ENCODE measurements around the gene CHID1. TPM values are rescaled to one million over a fixed set of nuclear protein-coding genes. Genes with fewer than 3 reads are reported as not detected.

Gene CHID1
- total RNA-seq, 1 experiment from 2014 or later, result 38.5 TPM

DNA sequence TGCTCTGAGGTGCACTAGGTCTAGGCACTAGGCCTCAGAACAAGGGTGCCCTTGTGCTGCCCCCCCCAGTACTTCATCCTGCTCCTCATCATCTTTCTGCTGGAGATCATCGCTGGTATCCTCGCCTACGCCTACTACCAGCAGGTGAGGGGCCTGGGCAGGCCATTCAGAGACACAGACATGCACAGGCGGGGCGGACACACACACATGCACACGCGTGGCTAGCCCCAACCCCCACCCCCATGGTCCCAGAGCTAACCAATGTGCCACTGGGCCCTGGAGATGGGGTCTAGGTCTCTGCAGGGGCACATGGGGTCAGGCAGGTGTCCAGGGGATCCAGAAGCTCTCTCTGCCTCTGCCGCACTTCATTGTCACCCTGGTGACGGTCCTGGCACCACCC lies 73.9 kb downstream of the CHID1 start:
- no peak for DNase-seq (ENCODE audit: low read depth)

DNA sequence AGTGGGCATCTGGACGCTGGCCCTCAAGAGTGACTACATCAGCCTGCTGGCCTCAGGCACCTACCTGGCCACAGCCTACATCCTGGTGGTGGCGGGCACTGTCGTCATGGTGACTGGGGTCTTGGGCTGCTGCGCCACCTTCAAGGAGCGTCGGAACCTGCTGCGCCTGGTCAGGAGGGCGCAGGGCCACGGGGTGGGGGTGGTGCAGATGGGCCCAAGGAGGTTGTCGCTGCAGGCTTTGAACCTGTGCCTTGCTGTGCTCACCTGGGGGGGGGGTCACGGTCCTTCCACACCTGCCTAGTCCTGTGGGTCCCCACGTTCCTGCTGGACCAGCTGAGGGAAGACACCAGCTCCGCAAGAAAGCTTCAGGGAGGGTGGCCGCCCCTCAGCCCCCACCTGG lies 74.3 kb downstream of the CHID1 start:
- no peak for DNase-seq (ENCODE audit: low read depth)

DNA sequence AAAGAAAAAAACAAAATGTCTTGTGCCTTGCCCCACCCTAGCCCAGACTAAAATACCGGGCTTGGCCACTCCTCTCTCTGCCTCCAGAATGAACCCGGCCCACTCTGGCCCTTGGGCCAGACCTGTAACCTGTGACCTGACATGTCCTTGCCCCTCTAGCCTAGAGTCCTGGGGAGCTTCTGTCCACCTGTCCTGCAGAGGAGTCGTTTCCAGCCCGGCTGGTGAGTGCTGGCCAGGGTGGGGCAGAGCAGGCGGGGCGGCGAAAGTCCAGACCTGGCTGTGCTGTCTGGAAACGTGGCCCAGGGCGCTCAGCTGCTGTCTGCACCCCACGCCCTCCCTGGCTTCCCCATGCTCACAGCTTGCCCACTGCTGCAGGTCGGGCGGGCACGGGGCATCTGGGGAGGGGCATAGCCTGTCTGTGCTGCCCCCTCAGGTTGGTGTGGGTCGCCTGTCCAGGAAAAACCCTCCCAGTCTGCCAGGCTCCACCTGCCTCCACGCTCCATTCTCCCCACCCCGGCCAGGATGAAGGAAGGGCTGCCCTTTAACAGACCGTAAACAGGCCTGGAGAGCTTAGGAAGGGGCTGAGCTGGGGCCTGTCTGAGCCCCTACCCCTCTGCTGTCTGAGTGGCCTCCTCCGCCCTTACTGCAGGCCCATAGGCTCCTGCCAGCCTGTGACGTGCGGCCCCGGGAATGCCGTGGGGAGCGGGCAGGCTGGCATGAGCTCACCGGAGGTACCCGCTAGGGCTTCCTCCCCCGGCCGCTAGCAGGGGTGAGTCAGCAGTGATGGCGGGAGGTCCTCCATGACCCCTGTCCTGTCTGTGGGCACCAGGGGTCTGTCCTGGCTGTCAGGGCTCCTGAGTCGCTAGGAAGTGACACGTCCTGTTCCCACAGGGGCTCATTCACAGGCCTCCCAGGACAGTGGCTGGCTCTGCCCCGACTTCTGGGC lies 76.0 kb downstream of the CHID1 start:
- DNase-seq (ENCODE audit: low read depth), result peak; percentile 98

DNA sequence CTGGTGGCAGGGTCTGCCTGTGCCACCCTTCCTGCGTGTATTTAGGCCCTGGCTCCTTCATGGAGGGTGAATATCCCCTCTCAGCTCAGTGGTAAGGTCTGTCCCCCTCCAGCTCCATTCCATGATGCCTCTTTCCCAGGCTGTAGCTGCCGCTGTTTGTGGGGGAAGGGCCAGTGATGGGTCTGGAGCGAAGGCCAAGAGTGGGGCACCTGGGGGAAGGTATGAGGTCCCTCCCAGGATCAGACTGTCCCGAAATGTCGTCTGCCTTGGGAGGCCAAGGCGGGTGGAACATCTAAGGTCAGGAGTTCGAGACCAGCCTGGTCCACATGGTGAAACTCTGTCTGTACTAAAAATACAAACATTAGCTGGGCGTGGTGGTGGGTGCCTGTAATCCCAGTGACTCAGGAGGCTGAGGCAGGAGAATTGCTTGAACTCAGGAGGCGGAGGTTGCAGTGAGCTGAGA lies 76.7 kb downstream of the CHID1 start:
- DNase-seq (ENCODE audit: low read depth), result peak; percentile 53

DNA sequence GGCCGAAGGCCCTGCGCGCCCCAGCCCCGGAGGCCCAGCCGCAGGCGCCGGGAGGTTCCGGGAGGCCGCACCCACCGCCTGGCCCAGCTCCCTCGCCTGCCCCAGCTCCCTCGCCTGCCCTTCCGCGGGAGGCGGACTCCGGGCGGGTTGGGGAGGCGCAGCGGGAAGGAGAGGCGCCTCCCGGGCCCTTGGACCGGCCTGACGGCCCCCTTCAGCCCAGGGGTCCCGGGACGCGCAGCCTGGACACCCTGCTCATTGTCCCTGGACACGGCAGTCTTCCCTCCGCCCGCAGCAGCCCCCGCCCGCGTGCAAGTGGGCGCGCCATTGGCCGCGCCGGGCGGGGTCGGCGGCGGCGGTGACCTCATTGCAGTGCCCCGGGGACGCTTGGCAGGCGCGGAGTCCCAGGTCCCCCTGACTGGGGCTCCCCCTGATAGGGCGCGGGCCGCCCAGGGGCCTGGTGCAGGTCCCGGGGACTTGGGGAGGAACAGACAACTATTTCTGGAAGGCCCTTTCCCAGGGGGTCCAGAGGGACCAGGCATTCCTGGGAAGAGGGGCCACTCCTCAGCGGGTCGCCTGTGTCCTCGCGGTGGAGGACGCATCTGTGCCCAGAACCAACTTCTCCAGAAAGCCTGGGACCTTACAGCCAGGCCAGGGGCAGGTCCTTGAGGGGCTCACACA lies 77.4 kb downstream of the CHID1 start:
- DNase-seq (ENCODE audit: low read depth), result peak; percentile 72

DNA sequence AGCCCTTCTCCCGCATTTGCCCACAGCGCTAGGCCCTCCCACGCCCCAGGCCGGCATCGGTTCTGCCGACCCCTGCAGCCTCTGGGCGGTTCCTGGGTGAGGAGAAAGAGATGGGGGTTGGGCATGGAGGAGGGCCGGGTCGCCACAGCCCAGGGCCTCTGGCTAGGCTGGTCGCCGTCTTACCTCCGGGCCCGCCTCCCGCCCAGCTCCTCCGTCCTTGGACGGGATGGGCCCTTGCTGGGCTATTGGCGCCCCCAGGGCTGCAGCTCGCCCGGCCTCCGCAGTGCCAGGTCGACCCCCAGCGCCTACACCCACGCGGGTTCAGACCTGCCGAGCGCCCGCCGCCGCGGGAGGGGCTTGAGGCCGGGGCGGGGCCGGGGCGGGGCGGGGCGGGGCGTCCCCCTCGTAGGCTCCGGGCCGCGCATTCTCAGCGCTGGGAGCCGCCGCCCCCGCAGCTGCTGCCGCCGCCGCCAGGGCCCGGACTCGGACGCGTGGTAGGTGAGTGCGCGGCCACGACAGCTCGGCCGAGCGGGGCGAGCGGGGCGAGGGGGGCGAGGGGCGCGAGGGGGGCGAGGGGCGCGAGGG lies 78.0 kb downstream of the CHID1 start, which contains the start of gene CD151:
CD151 (plus strand) TSS at position 424 of the 585 bp plus-strand sequence. CDS start 3,118 bp downstream, outside the sequence.
- peak; percentile 79 for DNase-seq (ENCODE audit: low read depth)

DNA sequence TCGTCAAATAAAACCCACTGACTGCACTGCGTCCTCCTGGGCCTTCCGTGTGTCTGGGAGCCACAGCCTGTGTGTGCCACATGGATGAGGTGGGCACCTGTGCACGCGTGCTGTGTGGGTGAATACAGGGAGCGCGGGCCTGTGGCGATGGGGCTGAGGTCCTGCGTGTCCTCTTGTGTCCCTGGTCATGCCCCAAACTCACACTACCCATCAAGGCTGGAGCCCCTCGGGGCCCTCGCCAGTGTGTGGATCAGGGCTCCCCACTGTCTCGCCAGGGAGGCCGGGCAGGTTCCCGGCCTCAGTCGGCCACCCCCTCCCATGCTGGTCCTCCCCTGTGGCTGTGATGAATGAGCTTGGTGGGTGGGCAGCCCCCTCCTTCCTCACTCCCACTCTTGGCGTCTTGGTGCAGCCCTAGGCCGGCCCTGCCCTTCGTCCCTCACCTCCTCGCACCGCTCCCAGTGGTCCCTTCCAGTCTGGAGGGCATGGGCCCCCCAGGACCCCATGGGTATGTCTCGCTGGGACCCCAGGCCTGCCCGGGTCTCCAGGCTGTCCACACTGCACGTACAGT lies 78.6 kb downstream of the CHID1 start:
- peak; percentile 28 for DNase-seq (ENCODE audit: low read depth)

DNA sequence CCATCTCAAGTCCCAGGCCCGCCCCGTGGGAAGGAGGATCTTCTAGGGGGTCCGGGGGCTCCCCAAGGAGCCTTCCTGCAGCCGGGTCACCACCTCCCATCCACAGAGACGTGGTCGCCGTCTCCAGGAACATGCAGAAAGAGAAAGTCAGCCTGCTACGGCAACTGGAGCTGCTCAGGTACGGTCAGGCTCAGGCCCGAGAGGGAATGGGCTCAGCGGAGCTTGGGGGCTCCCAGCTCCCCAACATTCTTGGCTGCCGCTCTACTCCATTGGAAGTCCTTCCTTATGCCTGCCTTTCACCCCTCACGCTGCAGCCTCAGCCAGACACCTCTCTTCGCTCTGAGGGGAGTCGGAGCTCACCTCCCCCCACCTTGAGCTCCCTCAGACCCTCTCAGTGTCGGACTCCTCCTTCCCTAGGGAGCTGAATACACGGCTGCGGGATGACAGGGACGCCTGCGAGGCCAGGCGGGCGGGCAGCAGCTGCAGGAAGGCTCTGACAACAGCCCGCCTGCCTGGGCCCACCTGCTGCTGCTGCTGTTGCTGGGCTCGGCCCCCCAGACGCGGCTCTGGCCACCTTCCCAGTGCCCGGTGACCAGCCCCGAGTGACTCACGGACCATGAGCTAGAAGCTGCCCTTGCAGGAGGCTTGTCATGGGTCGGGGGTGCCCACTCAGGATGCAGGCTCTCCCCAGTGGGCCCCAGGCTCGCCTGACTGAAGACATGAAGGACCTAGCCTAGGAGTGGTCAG lies 79.3 kb downstream of the CHID1 start:
- DNase-seq (ENCODE audit: low read depth), result peak; percentile 87

DNA sequence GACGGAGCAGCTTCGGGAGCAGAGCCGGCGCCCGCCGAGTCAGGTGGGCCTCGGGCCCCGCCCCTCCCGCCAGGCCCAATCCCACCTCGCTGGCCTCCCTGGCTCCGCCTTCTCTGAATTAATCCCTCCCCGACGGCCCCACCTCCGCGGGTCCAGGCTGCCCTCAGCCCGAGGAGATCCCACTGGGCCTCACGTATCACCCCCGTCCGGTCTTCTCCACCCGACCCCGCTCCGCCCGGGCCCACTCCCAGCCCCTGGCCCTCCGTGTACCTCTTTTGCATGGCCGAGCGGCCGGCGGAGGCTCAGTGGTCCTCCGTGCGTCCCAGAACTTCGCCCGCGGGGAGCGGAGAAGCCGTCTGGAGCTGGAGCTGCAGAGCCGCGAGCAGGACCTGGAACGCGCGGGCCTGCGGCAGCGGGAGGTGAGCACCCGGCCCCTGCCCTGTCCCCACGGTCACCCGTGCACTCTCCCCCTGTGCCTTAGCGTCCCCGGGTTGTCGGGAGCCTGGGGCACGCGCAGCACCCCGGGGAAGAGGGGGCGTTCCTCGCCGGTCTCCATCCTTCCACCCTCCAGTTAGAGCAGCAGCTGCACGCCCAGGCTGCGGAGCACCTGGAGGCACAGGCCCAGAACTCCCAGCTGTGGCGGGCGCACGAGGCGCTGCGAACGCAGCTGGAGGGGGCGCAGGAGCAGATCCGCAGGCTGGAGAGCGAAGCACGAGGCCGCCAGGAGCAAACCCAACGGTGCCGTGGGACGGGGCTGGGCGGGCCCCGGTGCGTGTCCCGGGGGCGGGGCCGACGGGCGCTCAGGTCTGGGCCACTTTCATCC lies 80.1 kb downstream of the CHID1 start:
- DNase-seq (ENCODE audit: low read depth), result peak; percentile 89

DNA sequence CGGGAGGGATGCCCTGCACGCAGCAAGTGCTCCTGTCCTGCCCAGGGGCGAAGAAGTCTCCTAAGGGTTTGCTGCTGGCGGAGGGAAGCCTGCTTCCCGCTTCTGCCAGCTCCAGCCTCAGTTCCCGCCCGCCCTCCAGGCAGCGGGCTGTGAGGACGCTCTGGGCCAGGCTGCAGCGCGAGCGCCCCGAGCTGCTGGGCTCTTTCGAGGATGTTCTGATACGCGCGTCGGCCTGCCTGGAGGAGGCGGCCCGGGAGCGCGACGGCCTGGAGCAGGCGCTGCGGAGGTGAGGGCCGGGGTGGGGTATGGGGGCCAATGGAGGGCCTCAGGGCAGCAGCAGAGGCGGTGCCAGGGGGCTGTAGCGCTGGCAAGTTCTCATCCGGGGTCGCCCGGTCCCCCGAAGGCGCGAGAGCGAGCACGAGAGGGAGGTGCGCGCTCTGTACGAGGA lies 80.7 kb downstream of the CHID1 start:
- peak; percentile 43 for DNase-seq (ENCODE audit: low read depth)

DNA sequence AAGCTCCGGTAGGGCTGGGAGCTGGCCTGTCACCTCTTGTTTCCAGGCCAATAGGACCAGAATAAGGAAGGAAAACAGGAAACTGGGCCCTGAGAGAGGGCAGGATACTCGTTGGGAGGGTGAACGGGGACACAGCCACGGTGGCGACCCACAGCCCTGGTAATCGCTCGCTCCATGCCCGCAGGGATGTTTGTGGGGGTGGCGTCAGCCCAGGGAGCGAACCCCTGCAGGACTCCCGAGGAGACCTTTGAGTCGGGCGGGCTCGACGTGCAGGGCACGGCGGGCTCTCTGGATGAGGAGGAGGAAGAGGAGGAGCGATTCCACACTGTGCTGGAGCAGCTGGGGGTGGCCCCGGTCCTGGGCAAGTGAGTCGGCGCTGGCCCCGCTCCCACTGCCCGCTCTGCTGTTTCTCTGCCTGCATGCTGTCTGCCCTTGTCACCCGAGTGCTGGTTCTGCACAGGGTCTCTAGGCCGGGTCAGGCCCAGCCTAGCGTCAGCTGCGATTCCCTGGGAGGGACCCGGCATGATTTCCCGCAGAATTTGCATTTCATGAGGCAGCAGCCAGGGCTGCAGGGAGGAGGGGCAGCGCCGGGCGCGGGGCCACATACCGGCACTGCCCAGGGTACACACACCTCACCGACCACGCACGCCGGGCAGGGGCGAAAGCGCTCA lies 81.3 kb downstream of the CHID1 start:
- peak; percentile 68 for DNase-seq (ENCODE audit: low read depth)

DNA sequence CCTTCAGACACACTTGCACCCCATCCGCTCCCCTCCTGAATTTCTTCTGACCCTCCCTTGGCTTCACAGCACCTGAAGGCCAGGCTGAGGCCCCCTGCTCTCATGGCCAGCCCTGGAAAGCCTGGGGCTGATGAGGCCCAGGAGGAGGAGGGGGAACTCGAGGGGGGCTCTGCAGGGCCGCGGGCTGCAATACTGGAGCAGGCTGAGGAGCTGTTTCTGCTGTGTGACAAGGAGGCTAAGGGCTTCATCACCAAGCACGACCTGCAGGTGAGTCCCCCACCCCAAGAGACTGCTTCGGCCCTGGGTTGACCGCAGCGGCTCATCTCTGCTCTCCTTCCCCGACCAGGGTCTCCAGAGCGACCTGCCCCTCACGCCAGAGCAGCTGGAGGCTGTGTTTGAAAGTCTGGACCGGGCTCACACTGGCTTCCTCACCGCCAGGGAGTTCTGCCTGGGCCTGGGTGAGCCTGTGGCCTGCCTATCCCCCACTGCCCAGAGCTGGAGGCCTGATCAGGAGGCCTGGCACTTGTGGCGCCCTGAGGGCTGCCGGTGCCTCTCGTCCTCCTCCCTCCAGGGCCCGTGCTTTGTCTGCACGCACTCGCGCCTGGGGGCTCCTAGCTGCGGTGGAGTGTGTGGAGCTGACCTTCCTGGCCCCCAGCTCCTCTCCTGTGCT lies 82.0 kb downstream of the CHID1 start:
- DNase-seq (ENCODE audit: low read depth), result no peak

DNA sequence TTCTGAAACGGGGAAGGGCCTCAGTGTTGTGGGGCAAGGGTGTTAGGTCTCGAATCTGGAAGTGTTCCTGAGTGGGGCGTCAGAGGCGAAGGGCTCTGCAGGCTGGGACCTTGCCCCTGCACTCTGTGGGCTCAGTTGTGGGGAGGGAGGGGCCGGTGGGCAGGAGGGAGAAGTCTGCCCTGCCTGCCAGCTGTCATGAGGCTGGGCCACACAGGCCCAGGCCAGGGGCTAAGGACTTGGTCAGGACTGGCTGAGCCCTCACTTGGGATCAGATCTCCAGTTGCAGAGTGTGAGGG lies 82.8 kb downstream of the CHID1 start, which contains the start of gene CRACR2B:
CRACR2B (plus strand) TSS at position 23 of the 296 bp plus-strand sequence. CDS start 689 bp downstream, outside the sequence.
- no peak for DNase-seq (ENCODE audit: low read depth)

DNA sequence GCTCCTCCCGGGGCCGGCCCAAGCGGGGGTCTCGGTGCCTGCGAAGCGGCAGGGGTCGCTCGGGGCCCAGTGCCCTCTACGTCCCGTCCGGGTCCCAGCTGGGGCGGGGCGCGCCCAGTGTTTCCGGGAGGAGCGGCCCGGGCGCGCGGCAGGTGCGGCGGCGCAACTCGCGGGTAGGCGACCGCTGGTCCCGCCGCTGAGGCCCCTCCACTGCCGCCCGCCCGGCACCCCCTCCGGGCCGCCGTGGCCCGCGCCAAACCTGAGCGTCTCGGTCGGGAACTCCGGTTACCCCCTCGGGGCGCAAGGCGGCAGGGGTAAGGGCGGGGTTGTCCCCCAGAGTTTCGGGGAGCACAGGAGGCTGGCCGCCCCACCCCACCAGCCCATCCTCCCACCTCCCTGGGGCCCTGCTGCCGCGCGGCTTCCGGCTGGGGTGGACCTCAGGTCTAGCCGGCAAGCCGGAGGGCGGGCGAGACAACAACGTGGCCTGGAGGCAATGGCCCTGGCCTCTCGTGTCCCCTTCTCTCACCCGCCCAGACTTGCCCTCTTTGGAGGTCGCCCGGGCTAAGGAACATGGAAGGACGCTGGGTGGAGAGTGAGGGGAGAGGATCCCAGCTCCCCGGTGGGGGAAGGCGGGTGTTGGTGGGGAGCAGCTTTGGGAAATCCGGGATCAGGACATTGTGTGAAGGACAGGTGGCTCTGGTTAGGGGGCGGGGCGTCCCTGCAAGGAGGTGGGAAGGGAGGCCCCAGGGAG lies 83.3 kb downstream of the CHID1 start:
- DNase-seq (ENCODE audit: low read depth), result no peak

DNA sequence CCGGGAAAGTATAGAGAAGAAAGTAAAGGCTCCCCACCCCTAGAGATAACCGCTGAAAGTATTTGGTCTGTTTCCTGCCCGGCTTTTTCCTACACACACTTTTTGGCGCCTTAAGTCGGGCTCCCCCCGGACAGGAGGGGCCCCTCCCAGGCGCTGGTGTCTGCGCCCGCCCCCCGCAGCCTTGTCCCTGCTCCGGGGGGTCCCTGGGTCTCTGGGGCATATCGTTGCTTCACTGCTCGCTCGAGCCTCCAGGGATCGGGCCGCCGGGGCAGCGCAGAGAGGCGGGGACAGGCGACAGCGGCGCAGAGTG lies 83.8 kb downstream of the CHID1 start:
- DNase-seq (ENCODE audit: low read depth), result no peak

DNA sequence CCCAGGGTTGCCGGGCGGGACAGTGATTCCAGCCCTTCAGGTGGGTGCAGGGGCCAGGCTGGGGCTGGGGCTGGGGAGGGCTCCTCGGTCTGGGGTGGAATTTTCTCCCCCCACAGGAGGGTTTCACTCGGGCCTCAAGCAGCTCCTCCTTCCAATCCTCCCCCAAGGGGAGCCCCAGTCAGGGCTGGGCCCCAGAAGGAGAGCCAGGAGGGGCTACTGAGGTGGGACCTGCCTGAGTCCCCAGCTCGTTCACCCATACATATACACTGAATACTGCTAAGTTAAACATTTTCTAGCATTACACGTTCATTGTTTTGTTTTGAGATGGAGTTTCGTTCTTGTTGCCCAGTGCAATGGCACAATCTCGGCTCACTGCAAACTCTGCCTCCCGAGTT lies 84.4 kb downstream of the CHID1 start:
- DNase-seq (ENCODE audit: low read depth), result no peak

DNA sequence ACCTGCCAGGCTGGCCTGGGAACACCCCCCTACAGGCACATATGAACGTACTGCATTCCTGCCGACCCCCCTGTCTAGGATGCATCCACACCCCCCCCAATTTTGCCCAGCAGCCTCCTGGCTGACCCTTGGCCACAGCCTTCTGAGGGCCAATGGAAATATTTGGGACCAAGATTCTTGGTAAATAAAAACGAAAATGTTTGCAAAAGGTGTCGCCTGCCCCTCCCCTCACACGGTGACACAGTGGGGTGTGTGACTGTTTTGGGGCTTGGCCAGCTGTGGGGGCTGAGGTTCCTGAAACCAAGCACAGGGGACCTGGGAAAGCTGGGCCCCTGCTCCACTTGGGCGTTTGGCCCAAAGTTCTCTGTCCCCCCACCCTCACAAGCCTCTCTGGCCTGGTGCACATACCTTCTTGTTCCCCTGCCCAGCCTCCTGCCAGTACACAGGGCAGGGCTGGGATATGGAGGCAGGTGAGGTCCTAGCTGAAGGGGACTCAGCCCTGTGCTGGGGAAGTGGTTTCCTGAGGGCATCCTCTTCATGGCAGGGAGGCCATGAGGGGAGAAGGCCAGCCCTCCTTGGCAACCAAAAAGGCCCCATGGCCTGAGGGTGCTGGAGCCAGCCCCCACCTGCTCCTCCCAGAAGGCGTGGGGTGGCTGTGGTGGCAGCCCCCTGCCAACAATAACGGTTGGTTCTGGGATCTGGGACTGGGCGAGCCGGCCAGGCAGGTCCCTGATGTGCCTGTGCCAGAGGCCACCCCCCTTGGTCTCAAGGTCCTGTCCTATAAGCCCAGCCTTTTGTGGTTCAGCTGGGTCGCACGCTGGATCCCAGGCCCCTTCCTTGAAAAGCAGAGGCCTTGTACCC lies 85.0 kb downstream of the CHID1 start:
- DNase-seq (ENCODE audit: low read depth), result no peak

DNA sequence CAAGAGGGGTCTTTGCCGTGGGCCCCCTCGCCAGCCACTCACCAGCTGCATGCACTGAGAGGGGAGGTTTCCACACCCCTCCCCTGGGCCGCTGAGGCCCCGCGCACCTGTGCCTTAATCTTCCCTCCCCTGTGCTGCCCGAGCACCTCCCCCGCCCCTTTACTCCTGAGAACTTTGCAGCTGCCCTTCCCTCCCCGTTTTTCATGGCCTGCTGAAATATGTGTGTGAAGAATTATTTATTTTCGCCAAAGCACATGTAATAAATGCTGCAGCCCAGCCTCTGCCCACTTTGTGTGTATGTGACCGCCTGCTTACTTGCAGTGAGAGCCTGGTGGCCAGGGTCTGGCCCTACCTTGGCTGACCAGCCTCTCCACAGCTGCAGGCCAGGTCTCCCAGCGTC lies 85.7 kb downstream of the CHID1 start:
- DNase-seq (ENCODE audit: low read depth), result no peak

All from Daoy (cell line).